Measurements from ENCODE around the gene GGPS1.

DNA sequence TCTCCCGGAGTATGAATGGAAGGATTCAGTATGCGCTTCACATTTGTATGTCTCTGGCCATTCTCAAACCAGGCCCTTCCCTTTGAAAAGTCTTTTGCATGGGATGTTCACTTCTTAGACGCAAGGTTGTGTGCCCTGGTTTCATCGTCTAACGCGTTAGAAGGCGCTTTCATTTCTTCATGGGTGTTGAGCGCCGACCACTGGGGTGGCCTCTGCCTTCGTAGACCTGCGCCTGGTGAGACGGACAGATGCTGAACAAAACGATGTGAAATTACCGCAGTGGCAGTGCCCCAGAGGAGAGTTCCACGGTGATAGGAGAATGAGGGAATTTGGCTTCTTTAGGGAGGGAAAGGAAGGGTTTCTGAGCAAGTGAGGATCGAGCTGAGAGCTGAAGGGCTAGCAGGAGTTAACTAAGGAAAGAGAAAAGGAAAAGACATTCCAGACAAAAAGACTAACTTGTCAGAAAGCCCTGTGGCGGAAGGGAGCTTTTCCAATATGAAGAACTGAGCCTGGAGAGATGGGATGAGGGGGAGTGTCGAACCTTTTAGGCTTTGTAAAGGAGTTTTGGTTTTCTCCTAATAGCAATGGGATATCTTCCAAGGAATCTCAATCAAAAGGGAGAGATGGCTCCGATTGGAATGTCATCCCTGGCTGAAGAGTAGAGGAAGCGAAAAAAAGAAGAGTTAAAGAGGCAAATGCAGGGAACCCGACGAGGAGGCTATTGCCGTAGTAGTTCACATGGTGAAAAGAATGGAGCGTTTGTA, 951 bp downstream of the GGPS1 start:
- TF ChIP-seq, protein P1, sequence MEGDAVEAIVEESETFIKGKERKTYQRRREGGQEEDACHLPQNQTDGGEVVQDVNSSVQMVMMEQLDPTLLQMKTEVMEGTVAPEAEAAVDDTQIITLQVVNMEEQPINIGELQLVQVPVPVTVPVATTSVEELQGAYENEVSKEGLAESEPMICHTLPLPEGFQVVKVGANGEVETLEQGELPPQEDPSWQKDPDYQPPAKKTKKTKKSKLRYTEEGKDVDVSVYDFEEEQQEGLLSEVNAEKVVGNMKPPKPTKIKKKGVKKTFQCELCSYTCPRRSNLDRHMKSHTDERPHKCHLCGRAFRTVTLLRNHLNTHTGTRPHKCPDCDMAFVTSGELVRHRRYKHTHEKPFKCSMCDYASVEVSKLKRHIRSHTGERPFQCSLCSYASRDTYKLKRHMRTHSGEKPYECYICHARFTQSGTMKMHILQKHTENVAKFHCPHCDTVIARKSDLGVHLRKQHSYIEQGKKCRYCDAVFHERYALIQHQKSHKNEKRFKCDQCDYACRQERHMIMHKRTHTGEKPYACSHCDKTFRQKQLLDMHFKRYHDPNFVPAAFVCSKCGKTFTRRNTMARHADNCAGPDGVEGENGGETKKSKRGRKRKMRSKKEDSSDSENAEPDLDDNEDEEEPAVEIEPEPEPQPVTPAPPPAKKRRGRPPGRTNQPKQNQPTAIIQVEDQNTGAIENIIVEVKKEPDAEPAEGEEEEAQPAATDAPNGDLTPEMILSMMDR (IDR thresholded peaks at IDR 0.05) = no peak
- no peak for TF ChIP-seq POLR2A (IDR thresholded peaks at IDR 0.05)

Data from heart left ventricle (tissue), 13 donors.